Ovary (tissue), 9 donors: ENCODE results near the gene ATP5F1B. TPM values are rescaled to one million over a fixed set of nuclear protein-coding genes. Genes with fewer than 3 reads are reported as not detected.
A peak's percentile ranks its signal among the peaks of the same experiment; 100 is the strongest.

Source experiments
- DNase-seq, 5 donors: peaks; one replicate each; pipeline ENCODE4 v3.0.0-alpha.2; 2019 to 2020
- H3K27ac ChIP-seq, 2 donors: fragments of 200-600 bp; one replicate each; pipeline versions ENCODE4 v1.5.1 to v1.8.0; 2019 to 2022
- H3K27me3 ChIP-seq: fragments of 200-600 bp; one replicate; pipeline ENCODE4 v1.8.0; 2022
- H3K36me3 ChIP-seq: fragments of 200-600 bp; sonication (generic); one replicate; pipeline ENCODE4 v1.5.1; 2019
- H3K4me1 ChIP-seq: one replicate; pipeline ENCODE4 v1.8.1; 2013; ENCODE audit warnings: mild to moderate bottlenecking, moderate library complexity; ENCODE audit not compliant: insufficient read depth
- H3K4me3 ChIP-seq: fragments of 200-600 bp; sonication (generic); one replicate; pipeline ENCODE4 v1.5.1; 2017
- H3K9me3 ChIP-seq, 2 donors: fragments of 200-600 bp in 1 of 2; sonication (generic) in 1 of 2; one replicate each; pipeline versions ENCODE4 v1.5.1 to v1.8.1; 2013 to 2019; ENCODE audit warnings: mild to moderate bottlenecking in 1 of 2, moderate library complexity in 1 of 2
- EP300 ChIP-seq: sonication (generic); formaldehyde crosslinking; IDR thresholded peaks from one replicate; pipeline ENCODE4 v1.6.1; 2017; ENCODE audit warnings: antibody characterized with exemption
- POLR2A ChIP-seq: fragments of 450-650 bp; IDR thresholded peaks from one replicate; pipeline ENCODE4 v1.6.1; 2017; ENCODE audit warnings: antibody characterized with exemption, mild to moderate bottlenecking, moderate library complexity
- WGBS, 3 donors: extraction: QIAGEN DNeasy Blood & Tissue Kit in 1 of 3; methylation state at CpG; one replicate each; pipeline versions ENCODE4 v1.1.5 to v1.1.7; 2013 to 2017; 5-methylcytosine and 5-hydroxymethylcytosine counted together
- intact Hi-C, 4 donors: fragments of 100-400 bp; cut with DNase I; formaldehyde crosslinking; loops; one replicate each; pipeline versions ENCODE4 v1.11.0 to v1.15.1; 2022 to 2023
- polyA plus RNA-seq, 2 donors: library from polyadenylated mRNA; stranded (reverse); fragments of 200-250 nt in 1 of 2; fragments of 350-450 nt in 1 of 2; fragmentation: Illumina TruSeq in 1 of 2; extraction: RNeasy Lipid Tissue Mini Kit (QIAGEN cat#74804) in 1 of 2; gene quantifications; one replicate each; pipeline ENCODE4 v1.2.3, GENCODE V29; 2013 to 2014
- total RNA-seq, 7 donors: library from RNA; depleted of rRNA in 2 of 7; stranded (reverse); fragments of >200 nt in 2 of 7; fragmentation: NEBNext Ultra II Directional in 3 of 7; extraction: Animal tissue kit (Norgen Biotek cat#: 25700) in 3 of 7; gene quantifications; one replicate each; pipeline versions ENCODE4 v1.1.0 to v1.2.4, GENCODE V29; 2016 to 2023
- TF ChIP-seq, protein P1 (sequence below), 3 donors: fragments of 450-650 bp in 2 of 3; fragments of 200-600 bp in 1 of 3; IDR thresholded peaks; one replicate each; pipeline versions ENCODE4 v1.5.1 to v1.8.0; 2016 to 2022; ENCODE audit warnings: antibody characterized with exemption in 3 of 3, mild to moderate bottlenecking in 1 of 3
- donor health status: DM: no; HTN: no; CAD: no; lungs with moderate emphysema.
- donor health status: DM: no; HTN: no; CAD: no.
- donor health status: Bipolar disorder and iron deficiency.
- donor health status: DM: yes; HTN: yes; CAD: no.
- donor health status: DM: no; HTN: no; CAD: no.
- donor health status: DM: yes; HTN: yes; CAD: no.

Gene ATP5F1B
- total and polyA plus RNA-seq, 9 donors = 201 to 809 (median 273) TPM

DNA sequence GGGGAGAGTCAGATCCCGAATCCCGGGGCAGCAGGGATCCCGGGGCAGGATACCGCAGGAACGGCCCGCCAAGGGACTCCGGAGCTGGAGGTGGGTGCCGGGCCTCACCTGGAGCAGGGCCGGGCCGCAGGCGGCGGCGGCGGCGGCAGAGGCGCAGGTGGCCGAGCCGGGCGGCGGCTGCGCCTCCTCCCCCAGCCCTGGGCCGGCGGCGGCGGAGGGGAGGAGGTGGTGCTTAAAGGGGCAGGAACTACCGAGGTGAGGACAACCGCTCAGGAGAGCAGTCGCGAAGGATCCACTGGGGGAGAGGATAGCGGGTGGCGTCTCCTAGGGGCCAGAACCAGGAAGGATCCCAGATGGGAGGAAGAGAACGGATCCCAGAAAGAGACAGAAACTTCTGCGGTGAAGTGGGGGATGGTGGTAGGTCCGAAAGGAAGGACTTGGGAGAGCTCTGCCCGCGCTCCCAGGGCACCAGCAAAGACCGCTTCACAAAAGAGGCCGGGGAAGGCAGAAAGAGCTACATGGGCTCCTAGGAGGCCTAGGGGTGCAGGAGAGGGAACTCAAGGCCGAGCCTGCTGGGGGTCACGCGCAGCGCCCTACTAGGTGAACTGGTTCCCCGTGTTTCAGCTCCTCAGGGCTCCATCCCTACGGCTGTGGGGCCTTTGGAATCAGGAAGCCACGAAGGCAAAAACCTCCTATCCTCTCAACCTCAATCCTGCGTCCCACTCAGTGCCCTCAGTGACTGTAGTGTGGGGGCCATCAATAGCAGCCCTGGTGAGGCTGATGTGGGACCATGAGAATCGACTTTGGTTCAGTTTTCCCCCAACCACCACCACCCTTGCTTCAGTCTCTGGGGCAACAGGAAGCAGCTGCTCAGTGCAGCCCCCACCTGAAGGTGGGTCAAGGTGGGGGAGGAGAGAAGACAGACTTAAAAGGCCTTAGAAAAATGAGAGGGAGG lies 10.7 kb downstream of the ATP5F1B start:
- Histone ChIP-seq H3K4me3 (peak overlapping the region; percentile 64), H3K27ac (peak overlapping the region; percentile 90), H3K9me3 (no peaks in the 10 kb centered on the region), H3K36me3 (no peaks in the 10 kb centered on the region), H3K4me1 (peaks cover 16% of the 10 kb centered on the region), H3K27me3 (no peaks in the 10 kb centered on the region)
- peak; percentile 76 to 84 (median 80) for DNase-seq
- 1% methylated on average over 43 to 47 of the region's 47 CpGs for WGBS, 3 donors
- intact Hi-C loops = loop anchor here in 3 of 4 donors (5.0 to 10.0 kb wide), 4 partner anchors 52 to 900 kb away; partner anchors contain the start of genes PTGES3 (in 2 of the 3) and RBMS2 (in 1 of the 3)
- TF ChIP-seq EP300 = no peak
- TF ChIP-seq, protein P1, sequence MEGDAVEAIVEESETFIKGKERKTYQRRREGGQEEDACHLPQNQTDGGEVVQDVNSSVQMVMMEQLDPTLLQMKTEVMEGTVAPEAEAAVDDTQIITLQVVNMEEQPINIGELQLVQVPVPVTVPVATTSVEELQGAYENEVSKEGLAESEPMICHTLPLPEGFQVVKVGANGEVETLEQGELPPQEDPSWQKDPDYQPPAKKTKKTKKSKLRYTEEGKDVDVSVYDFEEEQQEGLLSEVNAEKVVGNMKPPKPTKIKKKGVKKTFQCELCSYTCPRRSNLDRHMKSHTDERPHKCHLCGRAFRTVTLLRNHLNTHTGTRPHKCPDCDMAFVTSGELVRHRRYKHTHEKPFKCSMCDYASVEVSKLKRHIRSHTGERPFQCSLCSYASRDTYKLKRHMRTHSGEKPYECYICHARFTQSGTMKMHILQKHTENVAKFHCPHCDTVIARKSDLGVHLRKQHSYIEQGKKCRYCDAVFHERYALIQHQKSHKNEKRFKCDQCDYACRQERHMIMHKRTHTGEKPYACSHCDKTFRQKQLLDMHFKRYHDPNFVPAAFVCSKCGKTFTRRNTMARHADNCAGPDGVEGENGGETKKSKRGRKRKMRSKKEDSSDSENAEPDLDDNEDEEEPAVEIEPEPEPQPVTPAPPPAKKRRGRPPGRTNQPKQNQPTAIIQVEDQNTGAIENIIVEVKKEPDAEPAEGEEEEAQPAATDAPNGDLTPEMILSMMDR (IDR thresholded peaks at IDR 0.05) = peak in 2 of 3 donors; percentile 20 to 60

DNA sequence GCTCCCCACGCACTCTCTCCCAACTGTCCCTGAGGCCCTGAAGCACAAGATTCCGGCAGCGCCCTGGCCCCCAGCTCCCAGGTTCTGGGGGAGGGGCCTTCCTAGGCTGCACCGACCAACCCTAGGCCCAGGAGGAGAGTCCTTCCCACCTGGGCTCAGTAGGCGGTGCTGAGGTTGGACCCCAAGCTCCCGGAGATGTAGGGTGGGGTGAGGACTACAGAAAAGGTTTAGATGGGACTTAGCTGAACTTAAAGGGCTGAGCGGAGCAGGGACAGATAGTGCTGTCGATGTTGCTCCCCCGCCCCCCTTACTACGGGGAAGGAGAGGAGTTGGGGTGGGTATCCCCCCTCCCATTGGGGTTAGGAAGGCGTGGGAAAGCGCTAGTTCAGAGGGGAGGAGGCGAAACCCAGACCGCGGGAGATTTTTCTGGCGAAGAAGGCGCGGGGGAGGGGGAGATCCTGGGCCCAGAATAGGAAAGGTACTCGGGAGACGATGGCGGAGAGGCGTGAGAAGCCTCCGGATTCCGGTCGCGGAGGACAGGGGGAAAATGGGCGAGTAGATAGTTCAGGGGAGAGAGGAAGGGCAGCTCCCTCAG lies 11.4 kb downstream of the ATP5F1B start:
- 1 to 3% (median 2%) methylated on average over 27 of the region's 27 CpGs for WGBS, 3 donors
- Histone ChIP-seq H3K4me3 (peak overlapping the region; percentile 64), H3K27ac (peak overlapping the region; percentile 90), H3K27me3 (no peaks in the 10 kb centered on the region), H3K9me3 (no peaks in the 10 kb centered on the region), H3K4me1 (peaks cover 16% of the 10 kb centered on the region), H3K36me3 (no peaks in the 10 kb centered on the region)
- TF ChIP-seq, protein P1 (IDR thresholded peaks at IDR 0.05) = no peak
- TF ChIP-seq EP300 (no peak), POLR2A (no peak)
- intact Hi-C loops = loop anchor here in 3 of 4 donors (5.0 to 10.0 kb wide), 3 partner anchors 112 to 900 kb away; partner anchors contain the start of gene RBMS2 (in 1 of the 3)
- DNase-seq = peak; percentile 51 to 71 (median 63)

DNA sequence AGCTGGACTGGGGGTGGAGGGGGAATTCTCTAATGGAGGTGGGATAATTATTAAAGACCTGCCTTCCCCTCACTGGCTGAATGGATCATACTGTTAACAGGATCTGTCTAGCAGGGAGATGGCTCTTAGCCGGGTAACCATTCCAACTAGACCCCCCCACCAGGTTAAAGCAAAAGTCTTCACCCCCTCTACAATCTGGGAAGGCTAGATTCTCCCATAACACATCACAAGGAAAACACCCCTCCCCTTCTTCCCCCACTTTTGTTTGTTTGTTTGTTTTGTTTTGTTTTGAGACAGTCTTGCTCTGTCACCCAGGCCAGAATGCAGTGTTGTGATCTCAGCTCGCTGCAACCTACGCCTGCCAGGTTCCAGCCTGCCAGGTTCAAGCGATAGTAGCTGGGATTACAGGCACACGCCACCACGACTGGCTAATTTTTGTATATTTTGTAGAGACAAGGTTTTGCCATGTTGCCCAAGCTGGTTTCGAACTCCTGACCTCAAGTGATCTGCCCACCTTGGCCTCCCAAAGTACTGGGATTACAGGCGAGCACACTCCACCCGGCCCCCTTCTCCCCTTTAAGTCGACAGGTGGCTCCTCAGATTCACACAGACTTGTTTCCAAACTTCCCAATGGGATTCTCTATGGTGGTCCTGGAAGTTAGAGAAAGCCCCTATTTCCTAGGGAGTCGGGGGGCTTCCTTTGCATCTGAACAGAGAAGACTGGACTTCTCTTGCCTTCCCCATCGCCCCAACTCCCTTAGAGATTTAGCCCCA lies 12.1 kb downstream of the ATP5F1B start:
- intact Hi-C loops = loop anchor here in 3 of 4 donors (5.0 to 10.0 kb wide), 3 partner anchors 111 to 899 kb away; partner anchors contain the start of gene RBMS2 (in 1 of the 3)
- H3K36me3 ChIP-seq = no peaks in the 10 kb centered on the region
- peak overlapping the region; percentile 64 for H3K4me3 ChIP-seq
- H3K9me3 ChIP-seq = no peaks in the 10 kb centered on the region
- H3K4me1 ChIP-seq = peaks cover 16% of the 10 kb centered on the region
- DNase-seq = no peak
- H3K27ac ChIP-seq = peak overlapping the region; percentile 90
- TF ChIP-seq POLR2A = no peak
- TF ChIP-seq, protein P1 (IDR thresholded peaks at IDR 0.05) = no peak
- TF ChIP-seq EP300 = no peak
- WGBS, 3 donors = 45 to 53% (median 46%) methylated on average over 12 of the region's 12 CpGs
- no peaks in the 10 kb centered on the region for H3K27me3 ChIP-seq
